ENCODE results near the gene TOB1. TPM values are rescaled to one million over a fixed set of nuclear protein-coding genes. Genes with fewer than 3 reads are reported as not detected.

TOB1 gene
- total RNA-seq, 1 donor from 2014 or later = 18.8 TPM

DNA sequence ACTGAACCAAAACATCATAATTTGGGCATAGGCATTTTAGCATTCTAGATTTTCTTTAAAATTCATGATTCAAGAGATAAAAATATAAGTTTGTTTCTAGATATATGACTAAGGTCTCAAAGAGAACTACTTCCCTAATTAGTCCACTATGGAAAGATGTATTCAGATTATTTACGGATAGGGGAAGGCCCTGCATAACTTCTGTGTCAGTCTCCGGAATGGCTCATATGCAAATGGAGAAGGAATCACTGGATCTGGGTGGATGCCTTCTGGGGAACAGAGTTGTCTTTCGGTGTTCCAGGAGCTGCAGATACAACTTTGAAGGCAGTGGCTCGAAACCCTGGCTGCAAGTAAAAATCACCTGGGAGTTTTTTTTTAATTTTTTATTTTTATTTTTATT is 47.9 kb downstream of the TOB1 start:
- peaks cover 16% of the 10 kb centered on the region for H3K27me3 Mint-ChIP-seq
- intact Hi-C loops (cut with micrococcal nuclease) = no loop called here
- H3K4me3 Mint-ChIP-seq = no peak overlapping the region
- no peaks in the 10 kb centered on the region for H3K4me1 Mint-ChIP-seq
- no peaks in the 10 kb centered on the region for H3K9me3 Mint-ChIP-seq
- ATAC-seq (ENCODE audit: low read depth) (no peak), DNase-seq (no peak)
- ChIA-PET POLR2A (no interaction called here), CTCF (no interaction called here)
- H3K36me3 Mint-ChIP-seq (ENCODE audit: low read depth) = no peaks in the 10 kb centered on the region
- no peak for TF ChIP-seq CTCF (IDR thresholded peaks at IDR 0.05)
- no peak overlapping the region for H3K27ac Mint-ChIP-seq

DNA sequence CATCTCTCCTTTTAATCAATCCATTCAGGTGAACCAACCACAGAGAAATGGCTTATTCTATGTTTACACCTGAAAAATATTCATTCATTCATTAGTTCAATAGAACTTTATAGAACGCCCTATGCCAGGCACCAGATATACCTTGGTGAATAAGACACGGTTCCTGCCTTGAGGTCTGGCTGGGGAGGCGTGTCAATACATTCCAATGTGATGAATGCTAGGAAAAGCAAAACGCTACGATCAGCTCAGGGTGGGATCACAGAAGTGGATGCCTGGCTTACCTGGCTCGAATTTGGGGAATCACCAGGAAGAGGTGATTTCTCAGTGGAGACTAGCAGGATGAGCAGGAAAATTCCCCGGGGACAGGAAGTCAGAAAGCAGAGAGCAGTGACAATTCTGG is 48.3 kb downstream of the TOB1 start:
- intact Hi-C loops (cut with micrococcal nuclease) = loop anchor here (1.0 kb wide), 1 partner anchor 138 kb away; no protein-coding TSS in a partner anchor
- Mint-ChIP-seq H3K9me3 (no peaks in the 10 kb centered on the region), H3K4me1 (no peaks in the 10 kb centered on the region), H3K4me3 (no peak overlapping the region), H3K36me3 (ENCODE audit: low read depth) (no peaks in the 10 kb centered on the region), H3K27ac (no peak overlapping the region), H3K27me3 (peaks cover 20% of the 10 kb centered on the region)
- no peak for TF ChIP-seq CTCF (IDR thresholded peaks at IDR 0.05)
- ChIA-PET POLR2A (no interaction called here), CTCF (interaction anchor here (1.1 kb wide), 1 partner anchor 130 kb away, joined by 3 read pairs; no protein-coding TSS in a partner anchor)
- ATAC-seq (ENCODE audit: low read depth) (no peak), DNase-seq (no peak)

DNA sequence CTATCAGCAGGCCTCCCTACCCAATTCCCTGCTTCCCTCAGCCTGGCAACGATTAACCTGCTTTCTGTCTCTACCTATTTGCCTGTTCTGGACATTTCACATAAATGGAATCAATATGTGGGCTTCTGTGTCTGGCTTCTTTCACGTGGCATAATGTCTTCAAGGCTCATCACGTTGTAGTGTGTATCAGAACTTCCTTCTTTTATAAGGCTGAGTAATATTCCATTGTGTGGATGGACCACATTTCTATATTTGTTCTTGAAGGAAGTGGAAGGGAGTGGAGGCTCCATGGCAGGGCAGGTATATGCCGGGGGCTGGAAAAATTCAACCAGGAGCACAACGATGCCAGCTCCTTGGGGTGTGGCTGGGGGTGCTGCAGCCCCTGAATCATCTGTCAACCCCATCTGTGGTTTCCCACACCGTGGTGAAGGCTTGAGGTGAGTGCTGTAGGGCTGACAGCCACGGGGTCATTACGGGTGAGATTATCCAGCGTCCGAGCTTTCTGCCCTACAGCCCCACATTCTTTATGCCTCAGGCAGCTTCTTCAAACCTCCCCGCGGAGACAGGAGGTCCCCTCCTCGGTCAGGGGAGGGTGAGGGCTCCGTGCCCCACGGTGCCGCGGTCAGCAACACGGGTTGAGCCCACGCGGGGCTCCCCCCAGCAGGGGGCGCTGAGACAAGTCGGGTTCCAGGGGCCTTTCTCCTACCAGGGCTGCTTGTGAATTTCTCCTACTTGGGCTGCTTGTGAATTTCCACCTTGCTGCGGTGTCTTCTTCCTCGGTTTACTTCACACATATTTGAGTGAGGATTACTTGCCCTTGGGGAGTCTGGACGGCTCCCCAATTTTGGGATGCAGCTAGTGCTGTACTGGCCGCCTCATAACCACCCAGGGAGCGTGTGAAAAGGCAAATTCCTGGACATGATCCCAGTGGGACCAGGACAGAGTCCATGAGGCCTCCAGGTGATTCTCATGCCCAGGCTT is 49.1 kb downstream of the TOB1 start:
- Mint-ChIP-seq H3K4me3 (no peak overlapping the region), H3K27me3 (peaks cover 20% of the 10 kb centered on the region), H3K36me3 (ENCODE audit: low read depth) (no peaks in the 10 kb centered on the region), H3K27ac (no peak overlapping the region), H3K9me3 (no peaks in the 10 kb centered on the region), H3K4me1 (no peaks in the 10 kb centered on the region)
- intact Hi-C loops (cut with micrococcal nuclease) = loop anchor here (1.0 kb wide), 1 partner anchor 139 kb away; no protein-coding TSS in a partner anchor
- ATAC-seq (ENCODE audit: low read depth) (peak; percentile 58), DNase-seq (peak; percentile 52)
- POLR2A ChIA-PET = no interaction called here
- CTCF ChIA-PET = interaction anchor here (1.1 kb wide), 1 partner anchor 131 kb away, joined by 3 read pairs; no protein-coding TSS in a partner anchor
- peak; percentile 26 for TF ChIP-seq CTCF (IDR thresholded peaks at IDR 0.05)

- intact Hi-C loops (cut with micrococcal nuclease) = no loop called here
- no peak for ATAC-seq (ENCODE audit: low read depth)
- POLR2A ChIA-PET = no interaction called here
Measured at GRCh38 chr17:50816271-50816670, 49.9 kb downstream of the TOB1 start.

More at GRCh38 chr17:50816271-50816670, 49.9 kb downstream of the TOB1 start:
- CTCF ChIA-PET = no interaction called here
- H3K36me3 Mint-ChIP-seq (ENCODE audit: low read depth) = no peaks in the 10 kb centered on the region
- no peaks in the 10 kb centered on the region for H3K4me1 Mint-ChIP-seq
- H3K4me3 Mint-ChIP-seq = no peak overlapping the region
- H3K9me3 Mint-ChIP-seq = no peaks in the 10 kb centered on the region
- TF ChIP-seq CTCF (IDR thresholded peaks at IDR 0.05) = no peak
- peaks cover 16% of the 10 kb centered on the region for H3K27me3 Mint-ChIP-seq
- H3K27ac Mint-ChIP-seq = no peak overlapping the region
- DNase-seq = no peak
